Upper lobe of left lung (tissue), 4 donors: ENCODE measurements around the gene IGF2BP3.

ENCODE experiments used
- CTCF ChIP-seq, 6 experiments: fragments of 450-650 bp in 4 of 6; fragments of 200-600 bp in 2 of 6; sonication (generic) in 2 of 6; IDR thresholded peaks; one replicate each; pipeline ENCODE4 v1.5.1; 2016 to 2019; ENCODE audit warnings: antibody characterized with exemption in 6 of 6
- EP300 ChIP-seq, 4 donors: sonication (generic); formaldehyde crosslinking; IDR thresholded peaks; one replicate each; pipeline ENCODE4 v1.5.1; 2017; ENCODE audit warnings: antibody characterized with exemption in 4 of 4, control low read depth in 2 of 4
- POLR2A ChIP-seq, 4 donors: fragments of 450-650 bp; IDR thresholded peaks; one replicate each; pipeline ENCODE4 v1.5.1; 2016 to 2017; ENCODE audit warnings: antibody characterized with exemption in 4 of 4, mild to moderate bottlenecking in 2 of 4
- POLR2AphosphoS5 ChIP-seq, 2 donors: sonication (generic); formaldehyde crosslinking; IDR thresholded peaks; one replicate each; pipeline ENCODE4 v1.5.1; 2017; ENCODE audit warnings: antibody characterized with exemption in 2 of 2

- TF ChIP-seq POLR2A (IDR thresholded peaks at IDR 0.05), result no peak
- TF ChIP-seq CTCF (IDR thresholded peaks at IDR 0.05), result no peak
- TF ChIP-seq POLR2AphosphoS5 (IDR thresholded peaks at IDR 0.05), result no peak
- TF ChIP-seq EP300 (IDR thresholded peaks at IDR 0.05), result no peak
These were observed 193.3 kb downstream of the IGF2BP3 start for GRCh38 chr7:23276947-23277346.
